ENCODE measurements around the gene NFATC2.

NFATC2 gene

GRCh38 chr20:51512645-51513044 lies 29.9 kb downstream of the NFATC2 start:
- no peak for DNase-seq

GRCh38 chr20:51511861-51512619 lies 30.5 kb downstream of the NFATC2 start:
- no peak for DNase-seq

GRCh38 chr20:51510936-51511605 lies 31.4 kb downstream of the NFATC2 start:
- no peak for DNase-seq

GRCh38 chr20:51510169-51510568 lies 32.4 kb downstream of the NFATC2 start:
- DNase-seq: no peak

GRCh38 chr20:51509208-51509607 lies 33.3 kb downstream of the NFATC2 start:
- DNase-seq: no peak

- no peak for DNase-seq
These were observed 33.7 kb downstream of the NFATC2 start for GRCh38 chr20:51508780-51509179.

- no peak for DNase-seq
These were observed 34.4 kb downstream of the NFATC2 start for GRCh38 chr20:51508158-51508557.

GRCh38 chr20:51507216-51508036 lies 35.1 kb downstream of the NFATC2 start:
- DNase-seq: no peak

GRCh38 chr20:51506527-51507215 lies 35.8 kb downstream of the NFATC2 start:
- no peak for DNase-seq

- no peak for DNase-seq
These were observed 37.0 kb downstream of the NFATC2 start for GRCh38 chr20:51505566-51505965.

- DNase-seq: no peak
These were observed 39.1 kb downstream of the NFATC2 start for GRCh38 chr20:51503376-51503775.

- no peak for DNase-seq
These were observed 41.6 kb downstream of the NFATC2 start for GRCh38 chr20:51500936-51501335.

- DNase-seq: no peak
These were observed 42.2 kb downstream of the NFATC2 start for GRCh38 chr20:51500311-51500710.

- no peak for DNase-seq
These were observed 43.6 kb downstream of the NFATC2 start for GRCh38 chr20:51498765-51499540.

GRCh38 chr20:51497542-51498467 lies 44.7 kb downstream of the NFATC2 start:
- DNase-seq: no peak

- no peak for DNase-seq
These were observed 45.6 kb downstream of the NFATC2 start for GRCh38 chr20:51496964-51497363.

GRCh38 chr20:51495921-51496545 lies 46.5 kb downstream of the NFATC2 start:
- no peak for DNase-seq

GRCh38 chr20:51495291-51495690 lies 47.2 kb downstream of the NFATC2 start:
- DNase-seq: no peak

- no peak for DNase-seq
These were observed 48.0 kb downstream of the NFATC2 start for GRCh38 chr20:51494241-51495110.
